HG02938 (cell line): Measurements from ENCODE around the gene BMS1.
"Not testable (repeated sequence)": the region's sequence is repeated elsewhere in the genome, so short reads cannot be mapped to it uniquely, and the experiment has no call there.

ENCODE experiments used
- ATAC-seq: cut with Tn5 transposase; IDR thresholded peaks from one replicate; pipeline ENCODE4 v1.9.1; 2021; ENCODE audit warnings: mild to moderate bottlenecking, moderate library complexity; ENCODE audit not compliant: unreplicated experiment

Gene BMS1

DNA sequence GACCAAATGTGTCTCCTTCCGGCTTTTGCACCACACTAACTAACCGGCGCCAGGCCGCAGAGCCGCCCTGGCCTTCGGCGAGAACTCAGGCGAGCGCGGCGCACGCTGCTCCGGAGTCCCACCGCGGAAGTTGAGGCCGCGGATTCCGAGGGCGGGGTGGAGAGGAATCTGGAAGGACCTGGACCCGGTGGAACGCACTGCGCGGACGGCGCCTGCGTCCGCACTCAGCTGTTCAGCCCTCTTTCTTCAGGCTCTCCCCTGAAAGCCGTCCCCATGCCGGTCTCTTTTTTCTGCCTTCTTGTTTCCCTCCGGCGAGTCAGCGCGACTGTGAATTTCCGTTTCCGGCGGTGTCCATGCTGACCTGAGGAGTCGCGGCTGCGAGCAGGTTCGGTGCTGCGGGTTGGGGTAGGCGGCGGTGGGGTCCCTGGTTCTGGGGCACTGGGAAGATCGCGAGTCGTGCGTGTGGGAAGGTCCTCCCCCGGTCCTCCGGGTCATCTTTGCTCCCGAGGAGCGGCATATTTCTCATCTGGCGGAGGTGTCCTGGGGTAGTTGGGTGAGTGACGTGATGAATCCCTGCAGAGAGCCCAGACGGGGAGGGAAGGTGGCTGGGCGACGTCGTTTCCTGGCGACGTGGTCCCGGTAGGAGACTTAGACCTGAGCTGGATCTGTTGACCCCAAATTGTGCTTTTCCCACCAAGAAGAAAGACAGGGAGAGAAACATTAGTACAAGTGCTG, at the start of gene BMS1:
Gene BMS1 (plus strand): TSS at position 350 of the 735 bp plus-strand sequence. CDS start 1,600 bp downstream, outside the sequence.
- peak; percentile 96 for ATAC-seq

GRCh38 chr10:42734536-42734935, 48.1 kb upstream of the BMS1 start:
- no peak for ATAC-seq

DNA sequence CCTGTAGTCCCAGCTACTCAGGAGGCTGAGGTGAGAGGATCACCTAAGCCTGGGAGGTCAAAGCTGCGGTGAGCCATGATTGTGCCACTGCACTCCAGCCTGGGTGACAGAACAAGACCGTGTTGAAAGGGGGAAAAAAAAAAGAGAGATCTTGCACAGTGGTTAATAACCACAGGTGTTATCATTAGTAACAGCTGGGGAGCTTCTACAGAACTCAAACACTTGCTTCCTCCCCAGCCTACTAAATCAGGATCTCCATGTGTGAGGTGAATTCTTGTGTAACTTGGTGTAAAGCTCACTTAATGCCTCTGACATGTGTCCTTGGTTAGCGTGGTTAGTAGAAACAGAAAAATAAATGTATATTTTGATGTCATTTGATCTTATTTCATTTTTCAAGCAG, 43.9 kb upstream of the BMS1 start:
- ATAC-seq, result no peak

DNA sequence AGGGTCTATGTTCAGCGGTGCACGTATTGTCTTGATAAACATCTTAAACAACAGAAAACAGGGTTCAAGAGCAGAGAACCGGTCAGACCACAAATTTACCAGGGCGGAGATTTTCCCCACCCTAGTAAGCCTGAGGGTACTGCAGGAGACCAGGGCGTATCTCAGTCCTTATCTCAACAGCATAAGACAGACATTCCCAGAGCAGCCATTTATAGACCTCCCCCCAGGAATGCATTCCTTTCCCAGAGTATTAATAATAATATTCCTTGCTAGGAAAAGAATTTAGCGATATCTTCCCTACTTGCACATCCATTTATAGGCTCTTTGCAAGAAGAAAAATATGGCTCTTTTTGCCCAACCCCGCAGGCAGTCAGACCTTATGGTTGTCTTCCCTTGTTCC, 41.1 kb upstream of the BMS1 start:
- ATAC-seq, result not testable (repeated sequence)

- ATAC-seq, result no peak
Measured at GRCh38 chr10:42743697-42744096, 38.9 kb upstream of the BMS1 start.

GRCh38 chr10:42744134-42744701, 38.4 kb upstream of the BMS1 start:
- no peak for ATAC-seq

DNA sequence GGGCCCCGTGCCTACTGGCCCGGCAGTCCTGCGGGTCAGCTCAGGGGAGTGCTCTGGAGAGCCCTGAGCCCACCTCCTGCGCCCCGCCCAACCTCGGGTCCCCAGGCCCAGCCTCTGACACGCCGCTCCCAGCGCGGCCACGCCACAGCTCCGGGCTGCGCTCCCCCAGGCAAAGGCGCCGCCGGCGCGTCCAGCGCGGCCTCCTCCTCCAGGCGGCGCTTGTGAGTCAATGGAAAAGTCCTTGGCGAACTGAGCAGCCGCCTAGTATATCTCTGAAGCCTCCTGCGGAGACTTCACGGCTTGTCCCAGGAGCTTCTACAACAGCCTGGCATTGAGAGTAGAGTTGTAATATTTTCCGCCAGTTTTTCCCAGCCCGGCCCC, 29.5 kb upstream of the BMS1 start:
- no peak for ATAC-seq

DNA sequence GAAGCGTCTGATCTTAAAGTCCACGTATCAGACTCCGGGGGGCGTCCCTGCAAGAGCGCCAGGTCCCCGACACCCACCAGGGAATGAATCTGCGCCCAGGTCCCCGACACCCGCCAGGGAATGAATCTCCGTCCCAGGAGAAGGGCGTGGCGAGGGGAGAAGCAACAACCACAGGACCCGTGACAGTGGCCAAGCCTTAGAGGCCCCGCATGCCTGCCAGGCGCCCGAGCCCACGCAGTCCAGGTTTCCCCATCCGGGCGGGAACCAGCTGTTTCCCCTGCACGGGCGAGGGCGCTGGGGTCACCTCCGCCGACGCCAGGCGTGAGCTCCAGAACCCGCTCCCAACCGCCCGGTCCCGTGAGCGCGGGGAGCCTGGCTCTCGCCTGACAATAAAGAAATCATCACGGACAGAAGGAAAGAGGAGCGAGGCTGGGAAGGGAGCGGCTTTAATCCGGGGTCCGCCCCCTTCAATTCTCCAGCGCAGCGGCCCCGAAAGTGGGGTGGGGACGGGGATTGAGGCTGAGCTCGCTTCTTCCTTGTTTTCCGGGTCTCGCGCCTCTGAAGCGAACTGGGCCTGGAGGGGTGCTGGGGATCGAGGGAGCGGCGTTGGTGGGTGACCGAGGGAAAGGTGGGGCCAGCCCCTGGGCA, 29.0 kb upstream of the BMS1 start:
- ATAC-seq, result no peak

GRCh38 chr10:42754155-42755027, 28.2 kb upstream of the BMS1 start:
- no peak for ATAC-seq

DNA sequence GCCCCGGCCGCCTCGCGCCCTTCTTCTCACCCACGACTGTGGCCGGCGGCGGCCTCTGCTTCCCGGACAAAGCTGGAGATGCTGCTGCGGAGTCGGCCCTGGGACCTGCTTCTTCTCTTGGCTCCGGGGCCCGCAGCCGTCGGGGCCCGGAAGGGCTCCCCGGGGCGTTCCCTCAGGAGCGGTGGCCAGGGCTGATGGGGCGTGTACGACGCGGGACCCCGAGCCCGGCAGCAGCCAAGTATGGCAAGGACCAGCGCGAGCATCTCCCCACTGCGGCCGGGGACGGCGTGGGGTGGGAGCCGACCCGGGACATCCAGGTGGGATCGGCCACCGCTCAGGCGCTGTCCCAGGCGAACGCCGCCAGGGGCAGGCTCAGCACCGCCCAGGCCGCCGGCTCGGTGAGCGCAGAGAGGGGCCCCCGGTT, 27.6 kb upstream of the BMS1 start:
- no peak for ATAC-seq

DNA sequence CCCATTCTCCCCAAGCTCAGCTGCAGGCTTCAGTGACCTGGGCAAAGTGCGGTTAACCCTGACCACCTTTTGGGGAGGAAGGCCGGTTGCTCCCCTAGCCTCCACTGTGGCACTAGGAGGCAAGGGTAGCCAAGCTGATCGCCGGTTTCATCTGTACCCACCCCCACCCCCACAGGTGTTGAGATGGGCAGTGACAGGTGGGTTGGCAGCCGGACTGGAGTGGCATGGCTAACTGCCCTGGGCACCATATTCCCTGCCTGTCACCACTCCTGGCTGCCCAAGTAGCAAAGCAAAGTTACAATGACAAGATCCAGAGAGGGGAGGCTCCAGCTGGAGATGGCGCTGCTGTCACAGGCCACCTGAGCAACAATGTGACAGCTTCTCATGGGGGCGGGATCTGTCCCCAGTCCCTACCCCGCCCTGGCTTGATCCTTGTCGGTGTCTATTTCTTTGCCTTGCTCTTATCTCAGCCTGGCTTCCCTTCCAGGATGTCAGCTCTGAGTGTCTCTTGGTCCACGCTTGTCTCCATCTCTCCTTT, 27.0 kb upstream of the BMS1 start:
- ATAC-seq, result no peak

- no peak for ATAC-seq
Measured at GRCh38 chr10:42767906-42768305, 14.7 kb upstream of the BMS1 start.

DNA sequence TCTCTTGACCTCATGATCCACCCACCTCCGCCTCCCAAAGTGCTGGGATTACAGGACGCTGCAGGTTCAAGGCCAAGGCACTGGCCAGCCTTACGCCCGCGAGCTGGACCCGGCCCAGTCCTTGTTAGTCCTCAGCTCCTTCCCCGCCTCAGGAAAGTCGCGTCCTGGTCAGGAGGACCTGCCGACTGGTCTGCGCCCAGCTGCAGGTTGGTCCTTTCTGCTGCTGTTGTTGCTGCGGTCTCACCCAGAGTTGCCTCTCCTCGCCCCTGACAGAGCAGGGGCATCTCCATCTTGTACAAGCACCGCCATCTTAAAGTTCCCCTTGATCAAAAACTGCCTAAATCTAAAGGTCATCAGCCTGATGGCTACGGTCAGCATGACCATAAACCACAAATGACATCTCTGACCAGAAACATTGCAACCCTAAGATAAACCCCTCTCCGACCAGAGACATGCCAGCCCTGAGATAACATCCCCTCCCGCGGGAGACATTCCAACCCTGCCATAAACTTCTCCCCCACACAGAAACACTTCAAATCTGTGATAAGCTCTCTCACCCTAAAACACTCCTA, 13.9 kb upstream of the BMS1 start:
- ATAC-seq, result no peak

- no peak for ATAC-seq
Measured at GRCh38 chr10:42769173-42769572, 13.4 kb upstream of the BMS1 start.

GRCh38 chr10:42769673-42770072, 12.9 kb upstream of the BMS1 start:
- no peak for ATAC-seq

DNA sequence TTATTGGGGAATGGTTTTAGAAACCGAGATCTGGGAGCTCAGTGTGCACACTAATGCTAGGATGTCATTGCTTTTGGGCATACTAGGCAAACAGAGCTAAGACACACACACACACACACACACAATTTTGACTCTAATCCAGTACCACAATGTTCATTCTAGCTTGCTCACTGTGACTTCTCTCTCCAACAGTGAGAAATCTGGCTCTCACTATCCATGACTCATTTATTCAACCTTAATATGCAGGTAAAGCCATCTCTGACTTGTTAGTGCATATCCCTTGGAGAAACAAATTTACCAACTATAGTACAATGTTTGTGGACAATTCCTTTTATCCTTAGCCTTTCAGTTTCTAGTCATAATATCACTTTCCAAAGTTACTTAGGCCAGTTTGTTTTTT, 5.9 kb upstream of the BMS1 start:
- no peak for ATAC-seq

- no peak for ATAC-seq
Measured at GRCh38 chr10:42780456-42780855, 2.1 kb upstream of the BMS1 start.

DNA sequence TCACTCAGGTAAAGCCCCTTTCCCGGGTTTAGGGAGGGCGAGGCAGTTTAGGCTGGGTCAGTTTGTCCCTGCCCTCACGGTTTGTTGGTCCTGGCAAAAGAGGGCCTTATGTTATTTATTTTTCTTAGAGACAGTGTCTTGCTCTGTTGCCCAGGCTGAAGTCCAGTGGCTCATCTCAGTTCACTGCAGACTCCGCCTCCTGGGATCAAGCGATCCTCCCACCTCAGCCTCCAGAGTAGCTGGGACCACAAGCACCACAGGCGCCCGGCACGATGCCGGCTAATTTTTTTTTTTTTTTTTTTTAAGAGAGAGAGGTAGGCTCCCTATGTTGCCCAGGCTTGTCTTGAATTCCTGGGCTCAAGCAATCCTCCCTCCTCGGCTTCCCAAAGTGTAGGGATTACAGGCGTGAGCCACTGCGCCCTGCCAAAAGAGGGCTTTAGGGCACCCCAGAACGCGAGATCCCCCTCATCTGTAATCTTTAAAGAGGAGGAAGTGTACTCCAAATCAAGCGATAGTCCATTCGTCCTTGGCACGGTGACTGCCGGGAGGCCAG, 626 bp upstream of the BMS1 start:
- ATAC-seq, result no peak

- ATAC-seq, result peak; percentile 4
Measured at GRCh38 chr10:42783181-42783549, 570 bp downstream of the BMS1 start.

DNA sequence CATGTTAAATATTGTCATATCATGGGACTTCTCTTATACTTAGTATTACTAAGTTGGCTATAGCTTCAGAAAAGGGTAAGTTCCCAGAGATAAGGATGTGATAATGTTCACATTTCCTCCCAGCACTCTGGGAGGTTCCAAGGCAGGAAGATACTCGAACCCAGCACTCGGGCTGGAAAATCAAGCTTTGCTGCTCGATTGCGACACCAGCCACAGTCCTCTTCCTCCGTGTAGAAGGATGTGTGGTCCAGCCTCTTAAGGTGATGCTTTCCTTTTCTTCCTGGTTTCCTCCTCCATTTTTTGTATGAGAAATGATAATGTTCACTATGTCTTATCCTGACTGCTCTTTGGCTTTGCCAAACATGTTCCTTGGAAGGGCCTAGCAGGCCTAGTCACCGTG, 3.2 kb downstream of the BMS1 start:
- no peak for ATAC-seq
